Skin epidermis (tissue), 12 donors: ENCODE data around the gene EIF2S3.
A peak's percentile ranks its signal among the peaks of the same experiment; 100 is the strongest.
"Not testable (repeated sequence)": the region's sequence is repeated elsewhere in the genome, so short reads cannot be mapped to it uniquely, and the experiment has no call there.

Experiments used
- H3K27ac ChIP-seq, 21 experiments: fragments of 200-600 bp; sonication (generic) in 11 of 21; one replicate each; pipeline ENCODE4 v1.5.0; 2020; ENCODE audit warnings: mild to moderate bottlenecking in 3 of 21, inconsistent platforms in 2 of 21, moderate library complexity in 2 of 21
- H3K4me3 ChIP-seq, 7 experiments: fragments of 200-600 bp; sonication (generic) in 2 of 7; one replicate each; pipeline ENCODE4 v1.5.0; 2020; ENCODE audit warnings: inconsistent platforms in 2 of 7, mild to moderate bottlenecking in 2 of 7, moderate library complexity in 1 of 7

The EIF2S3 gene

DNA sequence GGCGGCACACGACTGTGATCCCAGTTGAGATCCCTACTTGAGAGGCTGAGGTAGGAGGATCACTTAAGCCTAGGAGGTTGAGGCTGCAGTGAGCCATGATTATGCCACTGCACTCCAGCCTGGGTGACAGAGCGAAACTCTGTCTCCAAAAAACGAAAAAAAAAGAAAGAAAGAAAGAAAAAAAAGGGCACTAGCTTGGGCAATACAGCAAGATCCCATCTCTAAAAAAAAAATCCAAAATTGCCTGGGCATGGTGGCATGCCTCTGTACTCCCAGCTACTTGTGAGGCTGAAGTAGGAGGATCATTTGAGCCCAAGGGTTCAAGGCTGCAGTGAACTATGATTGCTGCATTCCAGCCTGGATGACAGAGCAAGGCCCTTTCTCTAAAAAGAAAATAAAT, 17.0 kb upstream of the EIF2S3 start:
- Histone ChIP-seq H3K27ac (no peak overlapping the region), H3K4me3 (no peak overlapping the region)

GRCh38 chrX:24046060-24046459, 8.7 kb upstream of the EIF2S3 start:
- not testable (repeated sequence) for H3K27ac ChIP-seq

DNA sequence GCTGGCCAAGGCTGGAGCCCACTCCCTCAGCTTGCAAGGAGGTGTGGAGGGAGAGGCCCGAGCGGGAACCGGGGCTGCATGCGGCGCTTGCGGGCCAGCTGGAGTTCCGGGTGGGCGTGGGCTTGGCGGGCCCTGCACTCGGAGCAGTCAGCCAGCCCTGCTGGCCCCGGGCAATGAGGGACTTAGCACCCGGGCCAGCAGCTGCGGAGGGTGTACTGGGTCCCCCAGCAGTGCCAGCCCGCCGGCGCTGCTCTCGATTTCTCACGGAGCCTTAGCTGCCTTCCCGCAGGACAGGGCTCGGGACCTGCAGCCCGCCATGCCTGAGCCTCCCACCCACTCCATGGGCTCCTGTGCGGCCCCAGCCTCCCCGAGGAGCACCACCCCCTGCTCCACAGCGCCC, 5.1 kb upstream of the EIF2S3 start:
- H3K27ac ChIP-seq = not testable (repeated sequence)
- peak overlapping the region in 1 of 7 experiments; percentile 18 for H3K4me3 ChIP-seq

More at GRCh38 chrX:24046060-24046459, 8.7 kb upstream of the EIF2S3 start:
- not testable (repeated sequence) for H3K4me3 ChIP-seq

DNA sequence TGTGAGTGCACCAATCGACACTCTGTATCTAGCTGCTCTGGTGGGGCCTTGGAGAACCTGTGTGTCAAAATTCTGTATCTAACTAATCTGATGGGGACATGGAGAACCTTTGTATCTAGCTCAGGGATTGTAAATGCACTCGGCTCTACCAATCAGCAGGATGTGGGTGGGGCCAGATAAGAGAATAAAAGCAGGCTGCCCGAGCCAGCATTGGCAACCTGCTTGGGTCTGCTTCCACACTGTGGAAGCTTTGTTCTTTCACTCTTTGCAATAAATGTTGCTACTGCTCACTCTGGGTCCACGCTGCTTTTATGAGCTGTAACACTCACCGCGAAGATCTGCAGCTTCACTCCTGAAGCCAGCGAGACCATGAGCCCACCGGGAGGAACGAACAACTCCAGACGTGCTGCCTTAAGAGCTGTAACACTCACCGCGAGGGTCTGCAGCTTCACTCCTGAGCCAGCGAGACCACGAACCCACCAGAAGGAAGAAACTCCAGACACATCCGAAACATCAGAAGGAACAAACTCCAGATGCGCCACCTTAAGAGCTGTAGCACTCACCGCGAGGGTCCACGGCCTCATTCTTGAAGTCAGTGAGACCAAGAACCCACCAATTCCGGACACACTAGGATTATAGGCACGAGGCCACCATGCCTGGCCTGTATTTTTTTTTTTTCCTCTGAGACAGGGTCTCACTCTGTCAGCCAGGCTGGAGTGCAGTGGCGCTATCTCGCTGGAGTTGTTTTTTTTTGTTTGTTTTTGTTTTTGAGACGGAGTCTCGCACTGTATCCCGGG, 4.0 kb upstream of the EIF2S3 start:
- not testable (repeated sequence) for H3K27ac ChIP-seq, H3K4me3 ChIP-seq

DNA sequence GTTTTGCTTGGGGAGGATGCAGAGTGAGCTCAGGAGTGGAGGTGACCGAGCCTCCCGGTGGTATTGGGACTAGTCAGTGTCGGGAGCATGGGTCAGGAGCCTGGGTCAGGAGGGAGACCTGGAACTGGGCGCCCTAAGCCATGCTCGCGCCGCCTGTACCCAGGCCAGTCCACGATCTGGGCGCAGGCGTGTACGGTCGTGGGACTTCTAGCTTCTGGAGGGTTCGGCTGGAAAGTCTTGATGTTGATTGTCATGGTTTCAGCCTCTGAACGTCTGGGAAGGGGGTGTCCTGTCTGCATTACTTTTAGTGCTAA, 244 bp downstream of the EIF2S3 start:
- peak overlapping the region in 4 of 7 experiments; percentile 36 to 78 (median 62) for H3K4me3 ChIP-seq

GRCh38 chrX:24063488-24063887, 8.7 kb downstream of the EIF2S3 start:
- Histone ChIP-seq H3K4me3 (no peak overlapping the region), H3K27ac (no peak overlapping the region)

More for the DNA sequence above, 244 bp downstream of the EIF2S3 start:
- H3K27ac ChIP-seq = peak overlapping the region; percentile 71 to 94 (median 88)

DNA sequence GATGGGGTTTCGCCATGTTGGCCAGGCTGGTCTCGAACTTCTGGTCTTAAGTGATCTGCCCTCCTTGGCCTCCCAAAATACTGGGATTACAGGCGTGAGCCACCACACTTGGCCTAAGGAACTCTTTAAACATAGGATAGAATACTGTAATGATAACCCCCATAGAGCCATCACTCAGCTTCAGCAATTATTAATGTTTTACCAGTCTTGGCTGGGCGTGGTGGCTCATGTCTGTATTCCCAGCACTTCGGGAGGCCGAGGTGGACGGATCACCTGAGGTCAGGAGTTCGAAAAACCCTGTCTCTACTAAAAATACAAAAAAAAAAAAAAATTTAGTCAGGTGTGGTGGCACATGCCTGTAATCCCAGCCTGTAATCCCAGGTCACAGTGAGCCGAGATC, 15.1 kb downstream of the EIF2S3 start:
- H3K4me3 ChIP-seq = no peak overlapping the region
- no peak overlapping the region for H3K27ac ChIP-seq

GRCh38 chrX:24079411-24079810, 24.7 kb downstream of the EIF2S3 start:
- Histone ChIP-seq H3K27ac (no peak overlapping the region), H3K4me3 (no peak overlapping the region)

DNA sequence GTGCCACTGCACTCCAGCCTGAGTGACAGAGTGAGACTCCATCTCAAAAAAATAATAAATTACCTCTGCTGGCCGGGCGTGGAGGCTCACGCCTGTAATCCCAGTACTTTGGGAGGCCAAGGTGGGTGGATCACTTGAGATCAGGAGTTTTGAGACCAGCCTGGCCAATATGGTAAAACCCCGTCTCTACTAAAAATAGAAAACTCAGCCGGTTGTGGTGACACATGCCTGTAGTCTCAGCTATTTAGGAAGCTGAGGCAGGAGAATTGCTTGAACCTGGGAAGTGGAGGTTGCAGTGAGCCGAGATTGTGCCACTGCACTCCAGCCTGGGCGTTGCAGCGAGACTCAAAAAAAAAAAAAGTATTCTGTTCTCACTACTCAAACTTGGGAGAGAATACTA, 25.5 kb downstream of the EIF2S3 start:
- not testable (repeated sequence) for H3K27ac ChIP-seq, H3K4me3 ChIP-seq

DNA sequence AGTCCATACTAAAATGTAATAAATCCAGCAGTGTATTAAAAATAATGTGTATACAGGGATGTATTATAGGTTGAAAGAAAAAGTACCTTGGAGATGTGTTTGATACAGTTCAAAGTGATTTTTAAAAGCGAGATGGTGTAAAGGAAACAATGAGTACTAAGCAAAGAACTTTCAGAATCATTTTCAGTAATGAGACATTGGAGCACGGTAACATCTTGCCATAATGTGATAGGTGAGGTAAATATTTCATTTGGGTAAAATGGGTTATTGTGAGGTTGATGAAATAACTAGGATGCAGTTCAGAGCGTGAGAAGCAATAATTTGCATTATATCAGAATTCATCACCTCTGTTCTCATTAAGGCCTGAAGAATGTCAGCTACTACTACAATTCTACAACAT, 25.9 kb downstream of the EIF2S3 start:
- Histone ChIP-seq H3K27ac (no peak overlapping the region), H3K4me3 (no peak overlapping the region)

GRCh38 chrX:24081661-24082154, 27.0 kb downstream of the EIF2S3 start:
- Histone ChIP-seq H3K27ac (no peak overlapping the region), H3K4me3 (no peak overlapping the region)

GRCh38 chrX:24082447-24082846, 27.7 kb downstream of the EIF2S3 start:
- Histone ChIP-seq H3K27ac (no peak overlapping the region), H3K4me3 (no peak overlapping the region)

DNA sequence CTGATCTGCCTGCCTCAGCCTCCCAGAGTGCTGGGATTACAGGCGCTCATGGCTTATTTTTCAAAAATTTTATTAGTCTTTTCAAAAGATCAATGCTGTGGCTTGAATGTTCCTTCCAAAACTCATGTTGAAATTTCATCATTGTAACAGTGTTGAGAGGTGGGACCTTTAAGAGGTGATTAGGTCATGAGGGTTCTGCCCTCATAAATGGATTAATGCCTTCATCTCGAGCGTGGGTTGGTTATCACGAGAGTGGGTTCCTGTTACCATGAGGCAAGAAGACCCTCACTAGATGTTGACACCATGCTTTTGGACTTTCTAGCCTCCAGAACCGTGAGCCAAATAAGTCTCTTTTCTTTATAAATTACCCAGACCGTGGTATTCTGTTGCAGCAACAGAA, 30.3 kb downstream of the EIF2S3 start:
- Histone ChIP-seq H3K27ac (no peak overlapping the region), H3K4me3 (no peak overlapping the region)

DNA sequence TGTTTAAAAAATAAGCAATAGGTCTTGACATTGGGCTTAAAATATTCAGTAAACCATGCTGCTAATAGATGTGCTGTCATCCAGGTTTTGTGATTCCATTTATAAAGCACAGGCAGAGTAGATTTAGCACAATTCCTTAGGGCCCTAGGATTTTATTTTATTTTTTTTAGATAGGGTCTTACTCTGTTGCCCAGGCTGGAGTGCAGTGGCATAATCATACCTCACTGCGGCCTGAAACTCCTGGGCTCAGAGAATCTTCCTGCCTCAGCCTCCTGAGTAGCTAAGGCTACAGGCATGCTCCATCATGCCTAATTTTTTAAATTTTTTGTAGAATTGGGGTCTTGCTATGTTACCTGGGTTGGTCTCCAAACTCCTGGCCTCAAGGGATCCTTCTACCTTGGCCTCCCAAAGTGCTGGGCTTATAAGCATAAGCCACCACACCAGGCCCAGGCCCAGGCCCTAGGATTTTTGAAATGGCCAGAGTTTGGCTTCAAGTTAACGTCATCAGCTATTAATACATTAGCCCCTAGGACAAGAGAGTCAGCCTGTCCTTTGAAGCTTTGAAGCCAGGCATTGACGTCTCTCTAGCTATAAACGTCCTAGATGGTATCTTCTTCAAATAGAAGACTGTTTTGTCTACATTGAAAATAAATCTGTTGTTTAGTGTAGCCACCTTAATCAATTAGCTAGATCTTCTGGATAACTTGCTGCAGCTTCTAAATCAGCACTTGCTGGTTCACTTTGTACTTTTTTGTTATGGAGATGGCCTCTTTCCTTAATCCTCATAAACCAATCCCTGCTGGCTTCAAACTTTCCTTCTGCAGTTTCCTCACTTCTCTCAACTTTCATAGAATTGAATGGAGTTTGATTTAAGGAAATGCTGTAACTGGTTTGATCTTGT, 35.8 kb downstream of the EIF2S3 start:
- Histone ChIP-seq H3K27ac (no peak overlapping the region), H3K4me3 (no peak overlapping the region)

DNA sequence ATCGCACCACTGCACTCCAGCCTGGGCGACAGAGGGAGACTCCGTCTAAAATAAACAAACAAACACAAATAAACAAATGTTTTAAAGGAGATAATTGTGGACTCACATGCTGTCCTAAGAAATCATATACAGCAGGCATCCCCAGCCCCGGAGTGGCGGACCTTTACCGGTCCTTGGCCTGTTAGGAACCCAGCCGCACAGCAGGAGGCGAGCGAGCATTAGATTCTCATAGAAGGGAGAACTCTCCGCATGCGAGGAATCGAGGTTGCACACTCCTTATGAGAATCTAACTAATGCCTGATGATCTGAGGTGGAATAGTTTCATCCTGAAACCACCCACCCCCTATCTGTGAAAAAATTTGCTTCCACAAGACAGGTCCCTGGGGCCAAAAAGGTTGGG, 39.0 kb downstream of the EIF2S3 start:
- Histone ChIP-seq H3K27ac (no peak overlapping the region), H3K4me3 (no peak overlapping the region)

GRCh38 chrX:24097741-24098260, 43.0 kb downstream of the EIF2S3 start:
- Histone ChIP-seq H3K4me3 (no peak overlapping the region), H3K27ac (no peak overlapping the region)

DNA sequence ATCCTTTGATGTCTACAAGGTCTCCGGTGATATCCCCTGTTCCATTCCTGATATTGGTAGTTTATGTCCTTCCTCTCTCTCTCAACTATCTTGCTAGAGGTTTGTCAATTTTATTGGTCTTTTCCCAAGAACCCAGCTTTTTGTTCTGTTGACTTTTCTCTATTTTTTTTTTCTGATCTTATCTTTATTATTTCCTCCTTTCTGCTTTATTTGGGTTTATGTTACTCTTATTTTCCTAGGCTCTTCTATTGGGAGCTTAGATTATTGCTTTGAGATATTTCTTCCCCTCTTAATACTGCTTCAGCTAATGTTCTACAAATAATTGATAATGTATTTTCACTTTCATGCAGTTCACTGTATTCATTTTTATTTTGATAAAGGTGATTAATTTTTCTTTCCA, 44.2 kb downstream of the EIF2S3 start:
- Histone ChIP-seq H3K27ac (no peak overlapping the region), H3K4me3 (no peak overlapping the region)

DNA sequence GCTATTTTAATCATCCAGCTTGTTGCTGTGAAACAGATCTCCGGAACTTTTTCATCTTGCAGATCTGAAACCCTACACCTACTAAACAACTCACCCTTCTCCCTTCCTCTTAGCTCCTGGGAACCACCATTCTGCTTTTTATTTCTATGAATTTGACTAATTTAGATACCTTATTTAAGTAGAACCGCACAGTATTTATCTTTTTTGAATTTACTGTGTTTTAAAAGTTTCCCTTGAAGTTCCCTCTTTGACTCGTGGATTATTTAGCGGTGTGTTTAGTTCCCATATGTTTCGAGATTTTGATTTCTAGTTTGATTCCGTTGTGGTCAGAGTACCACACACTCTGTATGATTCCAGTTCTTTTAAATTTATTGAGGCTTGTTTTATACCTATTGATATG, 44.6 kb downstream of the EIF2S3 start:
- no peak overlapping the region for H3K4me3 ChIP-seq
- H3K27ac ChIP-seq = no peak overlapping the region

DNA sequence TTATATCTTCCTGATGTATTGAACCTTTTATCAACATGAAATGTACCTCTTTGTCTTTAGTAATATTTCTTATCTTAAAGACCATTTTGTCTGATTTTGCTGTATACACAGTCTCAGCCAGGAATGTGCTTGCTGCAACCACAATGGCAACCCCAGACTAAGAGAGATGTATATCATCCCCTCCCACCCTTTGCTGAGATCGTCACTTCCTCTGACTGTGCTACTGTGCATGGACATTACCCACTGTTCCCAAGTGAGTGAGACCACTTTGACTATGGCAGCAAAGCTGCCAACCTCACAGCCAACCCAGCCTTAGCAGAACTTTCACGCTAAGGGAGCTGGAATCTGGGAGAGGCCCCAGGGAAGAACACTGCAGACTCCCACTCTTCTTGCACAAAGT, 46.0 kb downstream of the EIF2S3 start:
- no peak overlapping the region for H3K27ac ChIP-seq
- no peak overlapping the region for H3K4me3 ChIP-seq

DNA sequence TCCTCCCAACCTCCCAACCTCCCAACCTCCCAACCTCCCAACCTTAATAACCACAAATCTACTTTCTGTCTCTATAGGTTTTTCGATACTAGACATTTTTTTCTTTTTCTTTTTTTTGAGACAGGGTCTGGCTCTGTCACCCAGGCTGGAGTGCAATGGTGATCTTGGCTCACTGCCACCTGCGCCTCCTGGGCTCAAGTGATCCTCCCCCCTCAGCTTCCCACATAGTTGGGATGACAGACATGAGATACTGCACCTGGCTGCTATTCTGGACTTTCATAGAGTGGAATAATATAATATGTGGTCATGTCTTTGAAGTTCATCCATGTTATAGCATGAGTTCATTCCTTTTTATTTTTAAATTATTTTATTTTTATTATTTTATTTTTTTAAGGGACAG, 55.3 kb downstream of the EIF2S3 start:
- H3K4me3 ChIP-seq = no peak overlapping the region
- H3K27ac ChIP-seq = no peak overlapping the region

DNA sequence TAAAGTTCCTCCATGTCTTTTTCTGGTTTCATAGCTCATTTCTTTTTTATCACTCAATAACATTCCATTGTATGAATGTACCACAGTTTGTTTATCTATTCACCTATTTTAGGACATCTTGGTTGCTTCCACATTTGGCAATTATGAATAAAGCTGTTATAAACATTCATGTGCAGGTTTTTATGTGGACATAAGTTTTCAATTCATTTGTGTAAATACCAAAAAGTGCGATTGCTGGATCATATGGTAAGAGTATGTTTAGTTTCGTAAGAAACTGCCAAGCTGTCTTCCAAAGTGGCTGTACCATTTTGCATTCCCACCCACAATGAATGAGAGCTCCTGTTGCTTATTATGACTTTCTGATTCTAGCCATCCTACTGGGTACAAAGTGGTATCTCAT, 58.4 kb downstream of the EIF2S3 start:
- Histone ChIP-seq H3K4me3 (no peak overlapping the region), H3K27ac (no peak overlapping the region)
